ENCODE results near the gene IL17F. TPM values are rescaled to one million over a fixed set of nuclear protein-coding genes. Genes with fewer than 3 reads are reported as not detected.

Gene IL17F
- total and polyA plus RNA-seq, 2 experiments from 2014 or later: not detected

DNA sequence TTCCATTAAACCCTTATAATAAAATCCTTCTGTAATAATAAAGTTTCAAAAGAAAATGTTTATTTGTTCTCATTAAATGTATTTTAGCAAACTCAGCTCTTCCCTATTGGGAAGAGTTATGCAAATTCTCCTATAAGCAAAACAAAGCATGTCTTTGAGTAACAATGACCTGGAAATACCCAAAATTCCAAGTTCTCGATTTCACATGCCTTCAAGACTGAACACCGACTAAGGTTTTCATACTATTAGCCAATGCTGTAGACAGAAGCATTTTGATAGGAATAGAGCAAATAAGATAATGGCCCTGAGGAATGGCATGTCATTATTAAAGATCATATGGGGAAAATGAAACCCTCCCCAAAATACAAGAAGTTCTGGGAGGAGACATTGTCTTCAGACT is 54.3 kb downstream of the IL17F start:
- no peak overlapping the region for H2AFZ ChIP-seq
- in situ Hi-C loops (cut with MboI): no loop called here
- TF ChIP-seq EZH2phosphoT487 (IDR thresholded peaks at IDR 0.05; ENCODE audit: insufficient read depth, low read depth) (no peak), EZH2 (IDR thresholded peaks at IDR 0.05; ENCODE audit: insufficient read depth, poor library complexity, severe bottlenecking) (no peak)
- H3K4me1 ChIP-seq (ENCODE audit: insufficient read depth): no peaks in the 10 kb centered on the region
- no peaks in the 10 kb centered on the region for H4K20me1 ChIP-seq (ENCODE audit: insufficient read depth)
- no peaks in the 10 kb centered on the region for H3K36me3 ChIP-seq (ENCODE audit: low read depth)
- H3K9me2 ChIP-seq (ENCODE audit: insufficient read depth): no peaks in the 10 kb centered on the region
- no peak overlapping the region for H3K27ac ChIP-seq
- no peak overlapping the region for H3K9ac ChIP-seq
- H3K79me2 ChIP-seq (ENCODE audit: insufficient read depth): no peaks in the 10 kb centered on the region
- H3K4me2 ChIP-seq (ENCODE audit: unreplicated experiment): no peak overlapping the region
- no peak overlapping the region for H3K4me3 ChIP-seq
- H3K9me3 ChIP-seq (ENCODE audit: low read depth): no peaks in the 10 kb centered on the region
- no peaks in the 10 kb centered on the region for H3F3A ChIP-seq (ENCODE audit: insufficient read depth)
- DNase-seq: no peak
- WGBS, 2 experiments (ENCODE audit: low coverage in 1 of 2, low lambda C conversion rate in 2 of 2, missing lambda C conversion rate in 2 of 2): 64 to 73% methylated on average over 2 of the region's 2 CpGs
- H3K27me3 ChIP-seq (replicated peaks; ENCODE audit: insufficient read depth): 0 out of 2 replicates have a peak, but pooled peaks cover 12% of the 10 kb centered on the region

DNA sequence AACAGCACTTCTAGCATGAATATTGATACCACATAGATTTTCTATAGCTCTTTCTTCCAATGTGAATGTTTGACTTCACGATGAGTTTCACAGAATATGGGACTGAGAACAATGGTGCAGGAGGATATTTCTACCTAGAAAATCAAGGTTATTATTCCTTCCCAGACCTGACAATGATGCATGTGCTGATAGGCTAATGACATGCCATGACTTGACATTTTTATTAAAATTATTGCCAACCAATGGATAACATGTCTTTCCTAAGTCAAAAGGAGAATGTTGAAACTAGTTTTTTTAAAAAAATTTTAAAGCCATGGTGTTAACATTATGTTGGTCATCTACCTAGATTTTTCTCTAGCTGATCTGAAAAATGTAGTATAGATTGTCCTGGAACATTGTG is 57.2 kb downstream of the IL17F start:
- Histone ChIP-seq H3K9ac (no peak overlapping the region), H3F3A (ENCODE audit: insufficient read depth) (no peaks in the 10 kb centered on the region), H3K9me3 (ENCODE audit: low read depth) (no peaks in the 10 kb centered on the region), H3K4me3 (no peak overlapping the region), H3K27ac (no peak overlapping the region), H3K79me2 (ENCODE audit: insufficient read depth) (no peaks in the 10 kb centered on the region), H3K36me3 (ENCODE audit: low read depth) (no peaks in the 10 kb centered on the region), H3K4me2 (ENCODE audit: unreplicated experiment) (no peak overlapping the region), H3K4me1 (ENCODE audit: insufficient read depth) (no peaks in the 10 kb centered on the region), H4K20me1 (ENCODE audit: insufficient read depth) (no peaks in the 10 kb centered on the region), H3K27me3 (replicated peaks; ENCODE audit: insufficient read depth) (0 out of 2 replicates have a peak, but pooled peaks cover 12% of the 10 kb centered on the region), H2AFZ (no peak overlapping the region), H3K9me2 (ENCODE audit: insufficient read depth) (no peaks in the 10 kb centered on the region)
- TF ChIP-seq EZH2 (IDR thresholded peaks at IDR 0.05; ENCODE audit: insufficient read depth, poor library complexity, severe bottlenecking) (no peak), EZH2phosphoT487 (IDR thresholded peaks at IDR 0.05; ENCODE audit: insufficient read depth, low read depth) (no peak)
- in situ Hi-C loops (cut with MboI): no loop called here
- 36 to 53% methylated on average over 1 of the region's 1 CpG for WGBS, 2 experiments (ENCODE audit: low coverage in 1 of 2, low lambda C conversion rate in 2 of 2, missing lambda C conversion rate in 2 of 2)
- no peak for DNase-seq

Other genes starting within 250 kb of the IL17F start
- not detected in 2 replicates for gene PKHD1, start 156.9 kb downstream of the IL17F start, total RNA-seq (2014; rRNA removed; shearing (Covaris generic))
- not detected in 2 replicates for gene PKHD1, start 156.9 kb downstream of the IL17F start, polyA plus RNA-seq (2016; fragmentation: Nextera tagmentation; extraction: Ambion mirVana)
- gene IL17A, start 58.1 kb downstream of the IL17F start, total RNA-seq (2014; rRNA removed; shearing (Covaris generic)): not detected in 2 replicates
- not detected in 2 replicates for gene IL17A, start 58.1 kb downstream of the IL17F start, polyA plus RNA-seq (2016; fragmentation: Nextera tagmentation; extraction: Ambion mirVana)
- 41.8 and 54.9 TPM in 2 replicates for gene MCM3, start 40.2 kb upstream of the IL17F start, total RNA-seq (2014; rRNA removed; shearing (Covaris generic))
- gene MCM3, start 40.2 kb upstream of the IL17F start, polyA plus RNA-seq (2016; fragmentation: Nextera tagmentation; extraction: Ambion mirVana): 29.8 and 30.6 TPM in 2 replicates
- gene PAQR8, start 117.7 kb upstream of the IL17F start, total RNA-seq (2014; rRNA removed; shearing (Covaris generic)): 1.5 and 3.4 TPM in 2 replicates
- 1.8 and 2.5 TPM in 2 replicates for gene PAQR8, start 117.7 kb upstream of the IL17F start, polyA plus RNA-seq (2016; fragmentation: Nextera tagmentation; extraction: Ambion mirVana)
- 21.6 and 36.1 TPM in 2 replicates for gene EFHC1, start 175.8 kb upstream of the IL17F start, total RNA-seq (2014; rRNA removed; shearing (Covaris generic))
- gene EFHC1, start 175.8 kb upstream of the IL17F start, polyA plus RNA-seq (2016; fragmentation: Nextera tagmentation; extraction: Ambion mirVana): 25.0 and 29.7 TPM in 2 replicates

Measured in GM23248 (cell line).